GM23338 (cell line): ENCODE measurements around the gene TANGO2. TPM values are rescaled to one million over a fixed set of nuclear protein-coding genes. Genes with fewer than 3 reads are reported as not detected.

Experiments used
- ATAC-seq: fragments of 200-7000 bp; cut with Tn5 transposase; 3 replicates; pipeline ENCODE4 v1.9.1; 2020
- DNase-seq: peaks from one replicate; pipeline ENCODE4 v3.0.0-alpha.2; 2015; ENCODE audit warnings: low spot score
- H2AFZ ChIP-seq: fragments of 200-600 bp; sonication (generic); 2 replicates; pipeline ENCODE4 v1.8.0; 2016; ENCODE audit warnings: antibody characterized with exemption, mild to moderate bottlenecking, moderate library complexity
- H3F3A ChIP-seq: fragments of 200-600 bp; sonication (generic); replicated peaks from 2 replicates; pipeline ENCODE4 v1.8.0; 2017; ENCODE audit warnings: antibody characterized with exemption, mixed run types, low read depth
- H3K27ac ChIP-seq: fragments of 200-600 bp; sonication (generic); 2 replicates; pipeline ENCODE4 v1.6.1; 2016; ENCODE audit warnings: low read depth
- H3K27me3 ChIP-seq: fragments of 200-600 bp; sonication (generic); 2 replicates; pipeline ENCODE4 v1.8.0; 2016; ENCODE audit warnings: mild to moderate bottlenecking, mixed run types, moderate library complexity; ENCODE audit not compliant: insufficient read depth
- H3K36me3 ChIP-seq: fragments of 200-600 bp; sonication (generic); 2 replicates; pipeline ENCODE4 v1.8.0; 2016; ENCODE audit warnings: mild to moderate bottlenecking; ENCODE audit not compliant: insufficient read depth
- H3K4me1 ChIP-seq: fragments of 200-600 bp; sonication (generic); 2 replicates; pipeline ENCODE4 v1.8.0; 2016; ENCODE audit warnings: mild to moderate bottlenecking, moderate library complexity; ENCODE audit not compliant: insufficient read depth
- H3K4me2 ChIP-seq: fragments of 200-600 bp; sonication (generic); 2 replicates; pipeline ENCODE4 v1.7.1; 2017; ENCODE audit warnings: mixed run types
- H3K4me3 ChIP-seq: fragments of 200-600 bp; sonication (generic); 2 replicates; pipeline ENCODE4 v1.6.1; 2016; ENCODE audit warnings: mixed run types
- H3K79me2 ChIP-seq: fragments of 200-600 bp; sonication (generic); replicated peaks from 2 replicates; pipeline ENCODE4 v1.8.0; 2017; ENCODE audit warnings: mild to moderate bottlenecking; ENCODE audit not compliant: insufficient read depth
- H3K9me2 ChIP-seq: fragments of 200-600 bp; sonication (generic); 2 replicates; pipeline ENCODE4 v1.8.0; 2017; ENCODE audit not compliant: insufficient read depth
- H4K20me1 ChIP-seq: fragments of 200-600 bp; sonication (generic); replicated peaks from 2 replicates; pipeline ENCODE4 v1.8.0; 2017; ENCODE audit warnings: mild to moderate bottlenecking; ENCODE audit not compliant: insufficient read depth
- H3K27ac Mint-ChIP-seq: 2 replicates; pipeline ENCODE4 v1.8.0; 2020; ENCODE audit warnings: inconsistent platforms, mild to moderate bottlenecking, moderate library complexity, mixed read lengths
- H3K27me3 Mint-ChIP-seq: 3 replicates; pipeline ENCODE4 v1.8.0; 2022; ENCODE audit warnings: low read depth, mild to moderate bottlenecking, moderate library complexity, mixed read lengths, inconsistent platforms; ENCODE audit not compliant: insufficient read depth, poor library complexity
- H3K36me3 Mint-ChIP-seq: 3 replicates; pipeline ENCODE4 v1.8.0; 2021; ENCODE audit warnings: low read depth, mild to moderate bottlenecking, inconsistent platforms, moderate library complexity, mixed read lengths
- H3K4me1 Mint-ChIP-seq: 3 replicates; pipeline ENCODE4 v1.8.0; 2020; ENCODE audit warnings: mild to moderate bottlenecking, inconsistent platforms, mixed read lengths
- H3K4me3 Mint-ChIP-seq: 3 replicates; pipeline ENCODE4 v1.8.0; 2021; ENCODE audit warnings: moderate library complexity, mild to moderate bottlenecking, inconsistent platforms, mixed read lengths
- H3K9me3 Mint-ChIP-seq: 3 replicates; pipeline ENCODE4 v1.8.0; 2020; ENCODE audit warnings: moderate library complexity, mild to moderate bottlenecking, inconsistent platforms, mixed read lengths
- CREB1 ChIP-seq: fragments of 250-450 bp; sonication (Bioruptor Pico); IDR thresholded peaks from 2 replicates; pipeline ENCODE4 v1.5.0; 2020; ENCODE audit warnings: low read depth, mild to moderate bottlenecking, moderate library complexity
- EZH2phosphoT487 ChIP-seq: fragments of 200-600 bp; sonication (generic); IDR thresholded peaks from one replicate; pipeline ENCODE4 v1.8.1; 2018; ENCODE audit warnings: antibody characterized with exemption; ENCODE audit not compliant: unreplicated experiment
- NANOG ChIP-seq: IDR thresholded peaks from 2 replicates; pipeline ENCODE4 v1.6.1; 2016; ENCODE audit warnings: antibody characterized with exemption, borderline replicate concordance
- ZNF114 ChIP-seq: fragments of 250-450 bp; sonication (Bioruptor Pico); IDR thresholded peaks from 2 replicates; pipeline ENCODE4 v1.5.0; 2020; ENCODE audit warnings: mild to moderate bottlenecking, moderate library complexity
- ZNF331 ChIP-seq: fragments of 250-450 bp; sonication (Bioruptor Pico); IDR thresholded peaks from 2 replicates; pipeline ENCODE4 v1.5.0; 2020; ENCODE audit warnings: low read depth, mild to moderate bottlenecking, moderate library complexity
- polyA plus RNA-seq: library from polyadenylated mRNA; unstranded; fragments of >200 nt; fragmentation: Nextera tagmentation; extraction: Ambion mirVana; gene quantifications from 2 replicates; pipeline ENCODE4 v1.2.1, GENCODE V29; 2016
- total RNA-seq: library from RNA; depleted of rRNA; stranded (reverse); fragments of >200 nt; shearing (Covaris generic); gene quantifications from 2 replicates; pipeline ENCODE4 v1.2.3, GENCODE V29; 2014
- TF ChIP-seq, protein P1 (sequence below): fragments of 250-450 bp; sonication (Bioruptor Pico); IDR thresholded peaks from 2 replicates; pipeline ENCODE4 v1.5.0; 2020; ENCODE audit warnings: mild to moderate bottlenecking, moderate library complexity
- TF ChIP-seq, protein P2 (sequence below): IDR thresholded peaks from 2 replicates; pipeline ENCODE4 v1.6.1; 2016; ENCODE audit warnings: antibody characterized with exemption

The TANGO2 gene
- total and polyA plus RNA-seq, 2 experiments from 2014 or later = 6.9 to 15.0 TPM

DNA sequence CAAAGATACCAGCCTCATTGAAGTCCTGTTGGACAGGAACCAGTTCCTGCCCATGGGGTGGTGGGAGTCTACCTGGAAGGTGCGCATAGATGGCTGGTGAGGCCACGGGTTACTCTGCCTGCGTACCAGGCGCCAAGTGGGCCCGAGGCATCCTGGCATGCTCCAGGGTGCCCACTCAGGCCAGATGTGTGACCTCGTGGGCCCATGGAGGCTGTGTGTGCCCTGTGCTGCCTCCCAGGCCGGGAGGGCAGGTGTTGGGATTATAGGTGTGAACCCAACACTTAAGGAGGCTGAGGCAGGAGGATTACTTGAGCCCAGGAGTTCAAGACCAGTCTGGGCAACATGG, 23.1 kb downstream of the TANGO2 start (continued):
- TF ChIP-seq, protein P1, sequence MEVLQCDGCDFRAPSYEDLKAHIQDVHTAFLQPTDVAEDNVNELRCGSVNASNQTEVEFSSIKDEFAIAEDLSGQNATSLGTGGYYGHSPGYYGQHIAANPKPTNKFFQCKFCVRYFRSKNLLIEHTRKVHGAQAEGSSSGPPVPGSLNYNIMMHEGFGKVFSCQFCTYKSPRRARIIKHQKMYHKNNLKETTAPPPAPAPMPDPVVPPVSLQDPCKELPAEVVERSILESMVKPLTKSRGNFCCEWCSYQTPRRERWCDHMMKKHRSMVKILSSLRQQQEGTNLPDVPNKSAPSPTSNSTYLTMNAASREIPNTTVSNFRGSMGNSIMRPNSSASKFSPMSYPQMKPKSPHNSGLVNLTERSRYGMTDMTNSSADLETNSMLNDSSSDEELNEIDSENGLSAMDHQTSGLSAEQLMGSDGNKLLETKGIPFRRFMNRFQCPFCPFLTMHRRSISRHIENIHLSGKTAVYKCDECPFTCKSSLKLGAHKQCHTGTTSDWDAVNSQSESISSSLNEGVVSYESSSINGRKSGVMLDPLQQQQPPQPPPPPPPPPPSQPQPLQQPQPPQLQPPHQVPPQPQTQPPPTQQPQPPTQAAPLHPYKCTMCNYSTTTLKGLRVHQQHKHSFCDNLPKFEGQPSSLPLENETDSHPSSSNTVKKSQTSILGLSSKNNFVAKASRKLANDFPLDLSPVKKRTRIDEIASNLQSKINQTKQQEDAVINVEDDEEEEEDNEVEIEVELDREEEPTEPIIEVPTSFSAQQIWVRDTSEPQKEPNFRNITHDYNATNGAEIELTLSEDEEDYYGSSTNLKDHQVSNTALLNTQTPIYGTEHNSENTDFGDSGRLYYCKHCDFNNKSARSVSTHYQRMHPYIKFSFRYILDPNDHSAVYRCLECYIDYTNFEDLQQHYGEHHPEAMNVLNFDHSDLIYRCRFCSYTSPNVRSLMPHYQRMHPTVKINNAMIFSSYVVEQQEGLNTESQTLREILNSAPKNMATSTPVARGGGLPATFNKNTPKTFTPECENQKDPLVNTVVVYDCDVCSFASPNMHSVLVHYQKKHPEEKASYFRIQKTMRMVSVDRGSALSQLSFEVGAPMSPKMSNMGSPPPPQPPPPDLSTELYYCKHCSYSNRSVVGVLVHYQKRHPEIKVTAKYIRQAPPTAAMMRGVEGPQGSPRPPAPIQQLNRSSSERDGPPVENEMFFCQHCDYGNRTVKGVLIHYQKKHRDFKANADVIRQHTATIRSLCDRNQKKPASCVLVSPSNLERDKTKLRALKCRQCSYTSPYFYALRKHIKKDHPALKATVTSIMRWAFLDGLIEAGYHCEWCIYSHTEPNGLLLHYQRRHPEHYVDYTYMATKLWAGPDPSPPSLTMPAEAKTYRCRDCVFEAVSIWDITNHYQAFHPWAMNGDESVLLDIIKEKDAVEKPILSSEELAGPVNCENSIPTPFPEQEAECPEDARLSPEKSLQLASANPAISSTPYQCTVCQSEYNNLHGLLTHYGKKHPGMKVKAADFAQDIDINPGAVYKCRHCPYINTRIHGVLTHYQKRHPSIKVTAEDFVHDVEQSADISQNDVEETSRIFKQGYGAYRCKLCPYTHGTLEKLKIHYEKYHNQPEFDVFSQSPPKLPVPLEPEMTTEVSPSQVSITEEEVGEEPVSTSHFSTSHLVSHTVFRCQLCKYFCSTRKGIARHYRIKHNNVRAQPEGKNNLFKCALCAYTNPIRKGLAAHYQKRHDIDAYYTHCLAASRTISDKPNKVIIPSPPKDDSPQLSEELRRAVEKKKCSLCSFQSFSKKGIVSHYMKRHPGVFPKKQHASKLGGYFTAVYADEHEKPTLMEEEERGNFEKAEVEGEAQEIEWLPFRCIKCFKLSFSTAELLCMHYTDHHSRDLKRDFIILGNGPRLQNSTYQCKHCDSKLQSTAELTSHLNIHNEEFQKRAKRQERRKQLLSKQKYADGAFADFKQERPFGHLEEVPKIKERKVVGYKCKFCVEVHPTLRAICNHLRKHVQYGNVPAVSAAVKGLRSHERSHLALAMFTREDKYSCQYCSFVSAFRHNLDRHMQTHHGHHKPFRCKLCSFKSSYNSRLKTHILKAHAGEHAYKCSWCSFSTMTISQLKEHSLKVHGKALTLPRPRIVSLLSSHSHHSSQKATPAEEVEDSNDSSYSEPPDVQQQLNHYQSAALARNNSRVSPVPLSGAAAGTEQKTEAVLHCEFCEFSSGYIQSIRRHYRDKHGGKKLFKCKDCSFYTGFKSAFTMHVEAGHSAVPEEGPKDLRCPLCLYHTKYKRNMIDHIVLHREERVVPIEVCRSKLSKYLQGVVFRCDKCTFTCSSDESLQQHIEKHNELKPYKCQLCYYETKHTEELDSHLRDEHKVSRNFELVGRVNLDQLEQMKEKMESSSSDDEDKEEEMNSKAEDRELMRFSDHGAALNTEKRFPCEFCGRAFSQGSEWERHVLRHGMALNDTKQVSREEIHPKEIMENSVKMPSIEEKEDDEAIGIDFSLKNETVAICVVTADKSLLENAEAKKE = no peak
- TF ChIP-seq ZNF331 (CRISPR knock-in tag) (no peak), CREB1 (CRISPR knock-in tag) (no peak), NANOG (no peak)
- TF ChIP-seq, protein P2, sequence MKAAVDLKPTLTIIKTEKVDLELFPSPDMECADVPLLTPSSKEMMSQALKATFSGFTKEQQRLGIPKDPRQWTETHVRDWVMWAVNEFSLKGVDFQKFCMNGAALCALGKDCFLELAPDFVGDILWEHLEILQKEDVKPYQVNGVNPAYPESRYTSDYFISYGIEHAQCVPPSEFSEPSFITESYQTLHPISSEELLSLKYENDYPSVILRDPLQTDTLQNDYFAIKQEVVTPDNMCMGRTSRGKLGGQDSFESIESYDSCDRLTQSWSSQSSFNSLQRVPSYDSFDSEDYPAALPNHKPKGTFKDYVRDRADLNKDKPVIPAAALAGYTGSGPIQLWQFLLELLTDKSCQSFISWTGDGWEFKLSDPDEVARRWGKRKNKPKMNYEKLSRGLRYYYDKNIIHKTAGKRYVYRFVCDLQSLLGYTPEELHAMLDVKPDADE = no peak

DNA sequence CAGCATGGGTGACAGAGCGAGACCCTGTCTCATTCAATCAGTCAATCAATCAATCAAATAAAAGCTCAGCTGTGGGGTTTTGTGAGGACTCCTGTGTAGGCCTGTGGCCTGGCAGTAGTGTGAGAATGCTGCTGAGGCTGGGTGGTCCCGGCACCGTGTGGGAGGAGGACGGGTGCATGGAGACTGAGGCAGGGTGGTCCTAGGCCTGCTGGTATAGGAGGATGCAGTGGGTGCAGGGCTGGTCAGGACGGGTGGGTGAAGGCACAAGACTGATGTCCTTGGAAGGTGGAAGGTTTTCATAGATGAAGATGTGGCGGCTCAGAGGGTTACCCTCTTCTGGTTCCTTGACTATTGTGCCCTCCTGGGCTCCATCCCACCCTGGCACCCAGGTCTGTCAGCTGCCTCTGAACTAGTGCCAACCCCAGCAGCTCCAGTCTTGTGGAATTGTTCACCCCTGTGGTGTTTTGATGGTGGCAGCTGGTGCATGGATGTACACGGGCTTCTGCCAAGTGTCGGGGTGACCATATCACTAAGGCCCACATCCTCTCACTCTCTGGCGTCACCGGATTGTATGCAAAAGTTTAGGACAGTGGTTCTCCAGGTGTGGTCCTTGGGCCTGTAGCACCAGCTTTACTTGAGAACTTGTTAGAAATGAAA, 23.7 kb downstream of the TANGO2 start:
- no peak for ATAC-seq
- Histone ChIP-seq H3K27me3 (no peaks in the 10 kb centered on the region), H3K9me2 (no peaks in the 10 kb centered on the region), H4K20me1 (no peaks in the 10 kb centered on the region; the same call in none of the 2 replicates), H3F3A (no peaks in the 10 kb centered on the region), H3K79me2 (no peaks in the 10 kb centered on the region), H3K4me3 (no peak overlapping the region), H3K4me1 (no peaks in the 10 kb centered on the region), H3K4me2 (no peak overlapping the region), H3K27ac (no peak overlapping the region), H2AFZ (no peak overlapping the region), H3K36me3 (no peaks in the 10 kb centered on the region)
- Mint-ChIP-seq H3K9me3 (peaks cover 16% of the 10 kb centered on the region), H3K4me3 (no peak overlapping the region), H3K36me3 (peaks cover 22% of the 10 kb centered on the region), H3K4me1 (no peaks in the 10 kb centered on the region), H3K27me3 (peaks cover 3% of the 10 kb centered on the region), H3K27ac (no peak overlapping the region)
- no peak for DNase-seq
- TF ChIP-seq, protein P1 = no peak
- TF ChIP-seq CREB1 (CRISPR knock-in tag) (no peak), EZH2phosphoT487 (no peak), ZNF114 (CRISPR knock-in tag) (no peak)
